ENCODE data around the gene RAPGEF1. TPM values are rescaled to one million over a fixed set of nuclear protein-coding genes. Genes with fewer than 3 reads are reported as not detected.

RAPGEF1 gene
- polyA plus RNA-seq, 1 donor from 2014 or later: 23.6 TPM

DNA sequence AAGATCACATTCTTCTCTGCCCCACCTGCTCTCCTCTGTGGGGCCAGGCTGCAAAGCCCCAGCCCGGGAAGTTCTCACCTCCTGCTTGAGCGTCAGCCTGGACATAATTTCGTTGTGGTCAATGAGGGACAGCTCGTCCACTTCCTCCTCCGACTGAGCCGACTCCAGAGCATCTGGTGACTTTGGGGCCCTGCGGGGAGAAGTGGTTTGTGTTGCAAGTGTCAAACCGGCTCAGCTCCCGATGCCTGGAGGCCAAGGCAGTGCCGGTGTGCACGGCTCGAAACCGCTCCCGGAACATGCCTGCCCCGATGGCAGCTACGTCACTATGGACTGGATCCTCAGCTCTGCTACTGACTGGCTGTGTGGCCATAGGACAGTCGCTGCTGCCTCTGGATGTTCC is 141.8 kb downstream of the RAPGEF1 start:
- Histone ChIP-seq H3K4me2 (ENCODE audit: low read length) (no peak overlapping the region), H3K79me2 (replicated peaks; ENCODE audit: insufficient read depth, low read length) (no peaks in the 10 kb centered on the region), H3K4me3 (ENCODE audit: low read length) (no peak overlapping the region), H2AFZ (ENCODE audit: low read depth, low read length) (no peak overlapping the region), H3K27me3 (ENCODE audit: insufficient read depth, low read depth, low read length) (no peaks in the 10 kb centered on the region), H3K9me2 (ENCODE audit: insufficient read depth, low read length) (no peaks in the 10 kb centered on the region), H4K20me1 (ENCODE audit: insufficient read depth) (no peaks in the 10 kb centered on the region), H3F3A (ENCODE audit: insufficient read depth, low read length, poor library complexity, severe bottlenecking) (no peaks in the 10 kb centered on the region), H3K9ac (ENCODE audit: low read length) (no peak overlapping the region), H3K27ac (ENCODE audit: low read length) (no peak overlapping the region), H3K36me3 (ENCODE audit: insufficient read depth, low read length) (no peaks in the 10 kb centered on the region), H3K9me3 (ENCODE audit: low read length) (no peaks in the 10 kb centered on the region)
- TF ChIP-seq EZH2 (IDR thresholded peaks at IDR 0.05; ENCODE audit: borderline replicate concordance, insufficient read depth, low read length, poor library complexity, severe bottlenecking): no peak
- TF ChIP-seq EP300 (conservative IDR thresholded peaks at IDR 0.05; ENCODE audit: poor library complexity, severe bottlenecking): no peak
- TF ChIP-seq TAF1 (IDR thresholded peaks at IDR 0.05; ENCODE audit: low read depth): no peak
- TF ChIP-seq, protein P1, sequence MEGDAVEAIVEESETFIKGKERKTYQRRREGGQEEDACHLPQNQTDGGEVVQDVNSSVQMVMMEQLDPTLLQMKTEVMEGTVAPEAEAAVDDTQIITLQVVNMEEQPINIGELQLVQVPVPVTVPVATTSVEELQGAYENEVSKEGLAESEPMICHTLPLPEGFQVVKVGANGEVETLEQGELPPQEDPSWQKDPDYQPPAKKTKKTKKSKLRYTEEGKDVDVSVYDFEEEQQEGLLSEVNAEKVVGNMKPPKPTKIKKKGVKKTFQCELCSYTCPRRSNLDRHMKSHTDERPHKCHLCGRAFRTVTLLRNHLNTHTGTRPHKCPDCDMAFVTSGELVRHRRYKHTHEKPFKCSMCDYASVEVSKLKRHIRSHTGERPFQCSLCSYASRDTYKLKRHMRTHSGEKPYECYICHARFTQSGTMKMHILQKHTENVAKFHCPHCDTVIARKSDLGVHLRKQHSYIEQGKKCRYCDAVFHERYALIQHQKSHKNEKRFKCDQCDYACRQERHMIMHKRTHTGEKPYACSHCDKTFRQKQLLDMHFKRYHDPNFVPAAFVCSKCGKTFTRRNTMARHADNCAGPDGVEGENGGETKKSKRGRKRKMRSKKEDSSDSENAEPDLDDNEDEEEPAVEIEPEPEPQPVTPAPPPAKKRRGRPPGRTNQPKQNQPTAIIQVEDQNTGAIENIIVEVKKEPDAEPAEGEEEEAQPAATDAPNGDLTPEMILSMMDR (IDR thresholded peaks at IDR 0.05; ENCODE audit: poor library complexity, severe bottlenecking): no peak
- no peak for TF ChIP-seq SMC3 (conservative IDR thresholded peaks at IDR 0.05; ENCODE audit: poor library complexity)
- TF ChIP-seq POLR2AphosphoS5 (IDR thresholded peaks at IDR 0.05): no peak
- TF ChIP-seq, protein P2, sequence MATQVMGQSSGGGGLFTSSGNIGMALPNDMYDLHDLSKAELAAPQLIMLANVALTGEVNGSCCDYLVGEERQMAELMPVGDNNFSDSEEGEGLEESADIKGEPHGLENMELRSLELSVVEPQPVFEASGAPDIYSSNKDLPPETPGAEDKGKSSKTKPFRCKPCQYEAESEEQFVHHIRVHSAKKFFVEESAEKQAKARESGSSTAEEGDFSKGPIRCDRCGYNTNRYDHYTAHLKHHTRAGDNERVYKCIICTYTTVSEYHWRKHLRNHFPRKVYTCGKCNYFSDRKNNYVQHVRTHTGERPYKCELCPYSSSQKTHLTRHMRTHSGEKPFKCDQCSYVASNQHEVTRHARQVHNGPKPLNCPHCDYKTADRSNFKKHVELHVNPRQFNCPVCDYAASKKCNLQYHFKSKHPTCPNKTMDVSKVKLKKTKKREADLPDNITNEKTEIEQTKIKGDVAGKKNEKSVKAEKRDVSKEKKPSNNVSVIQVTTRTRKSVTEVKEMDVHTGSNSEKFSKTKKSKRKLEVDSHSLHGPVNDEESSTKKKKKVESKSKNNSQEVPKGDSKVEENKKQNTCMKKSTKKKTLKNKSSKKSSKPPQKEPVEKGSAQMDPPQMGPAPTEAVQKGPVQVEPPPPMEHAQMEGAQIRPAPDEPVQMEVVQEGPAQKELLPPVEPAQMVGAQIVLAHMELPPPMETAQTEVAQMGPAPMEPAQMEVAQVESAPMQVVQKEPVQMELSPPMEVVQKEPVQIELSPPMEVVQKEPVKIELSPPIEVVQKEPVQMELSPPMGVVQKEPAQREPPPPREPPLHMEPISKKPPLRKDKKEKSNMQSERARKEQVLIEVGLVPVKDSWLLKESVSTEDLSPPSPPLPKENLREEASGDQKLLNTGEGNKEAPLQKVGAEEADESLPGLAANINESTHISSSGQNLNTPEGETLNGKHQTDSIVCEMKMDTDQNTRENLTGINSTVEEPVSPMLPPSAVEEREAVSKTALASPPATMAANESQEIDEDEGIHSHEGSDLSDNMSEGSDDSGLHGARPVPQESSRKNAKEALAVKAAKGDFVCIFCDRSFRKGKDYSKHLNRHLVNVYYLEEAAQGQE (IDR thresholded peaks at IDR 0.05; ENCODE audit: borderline replicate concordance): no peak
- no peak for TF ChIP-seq MXI1 (conservative IDR thresholded peaks at IDR 0.05; ENCODE audit: poor library complexity, severe bottlenecking)
- TF ChIP-seq RAD21 (conservative IDR thresholded peaks at IDR 0.05): no peak

DNA sequence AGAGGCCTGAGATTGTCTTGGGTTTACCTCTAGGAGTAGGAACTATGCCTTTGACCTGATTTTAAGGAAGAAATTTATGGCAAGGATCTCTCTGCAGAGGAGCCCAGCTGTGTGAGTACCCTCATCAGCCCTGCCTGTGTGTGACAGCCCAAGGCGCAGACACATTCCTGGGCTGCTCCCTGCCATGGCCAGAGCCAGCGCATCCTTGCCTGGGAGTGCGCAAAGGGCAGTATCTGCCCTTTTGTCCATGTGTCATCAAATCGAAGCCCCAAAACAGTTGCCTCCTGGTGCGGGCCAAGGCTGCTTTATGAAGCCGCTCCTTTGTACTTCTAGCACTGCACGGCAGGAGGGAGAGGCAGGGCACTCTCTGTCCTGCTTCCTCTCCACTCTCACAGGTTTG is 142.6 kb downstream of the RAPGEF1 start:
- Histone ChIP-seq H3K27ac (ENCODE audit: low read length) (no peak overlapping the region), H3K9ac (ENCODE audit: low read length) (no peak overlapping the region), H3K4me2 (ENCODE audit: low read length) (no peak overlapping the region), H3K9me2 (ENCODE audit: insufficient read depth, low read length) (no peaks in the 10 kb centered on the region), H3K36me3 (ENCODE audit: insufficient read depth, low read length) (no peaks in the 10 kb centered on the region), H2AFZ (ENCODE audit: low read depth, low read length) (no peak overlapping the region), H3K79me2 (replicated peaks; ENCODE audit: insufficient read depth, low read length) (no peaks in the 10 kb centered on the region), H3K9me3 (ENCODE audit: low read length) (no peaks in the 10 kb centered on the region), H3K27me3 (ENCODE audit: insufficient read depth, low read depth, low read length) (no peaks in the 10 kb centered on the region), H4K20me1 (ENCODE audit: insufficient read depth) (no peaks in the 10 kb centered on the region), H3F3A (ENCODE audit: insufficient read depth, low read length, poor library complexity, severe bottlenecking) (no peaks in the 10 kb centered on the region), H3K4me3 (ENCODE audit: low read length) (no peak overlapping the region)
- TF ChIP-seq MXI1 (conservative IDR thresholded peaks at IDR 0.05; ENCODE audit: poor library complexity, severe bottlenecking) (no peak), RAD21 (conservative IDR thresholded peaks at IDR 0.05) (no peak), TAF1 (IDR thresholded peaks at IDR 0.05; ENCODE audit: low read depth) (no peak), SMC3 (conservative IDR thresholded peaks at IDR 0.05; ENCODE audit: poor library complexity) (no peak), POLR2AphosphoS5 (IDR thresholded peaks at IDR 0.05) (no peak), EZH2 (IDR thresholded peaks at IDR 0.05; ENCODE audit: borderline replicate concordance, insufficient read depth, low read length, poor library complexity, severe bottlenecking) (no peak), EP300 (conservative IDR thresholded peaks at IDR 0.05; ENCODE audit: poor library complexity, severe bottlenecking) (no peak)
- TF ChIP-seq, protein P1 (IDR thresholded peaks at IDR 0.05; ENCODE audit: poor library complexity, severe bottlenecking): no peak
- TF ChIP-seq, protein P2 (IDR thresholded peaks at IDR 0.05; ENCODE audit: borderline replicate concordance): no peak
